Measurements from ENCODE around the gene ALOX5AP. TPM values are rescaled to one million over a fixed set of nuclear protein-coding genes. Genes with fewer than 3 reads are reported as not detected.

Gene ALOX5AP
- polyA plus RNA-seq, 3 donors, result 84.4 to 269 (median 220) TPM

- Mint-ChIP-seq H3K9me3 (peaks cover 0 to 3% (median 0%) of the 10 kb centered on the region in 7 donors), H3K4me1 (peaks cover 86% of the 10 kb centered on the region), H3K4me3 (peak overlapping the region; percentile 82 to 92), H3K36me3 (peaks cover 20 to 36% of the 10 kb centered on the region in 2 donors), H3K27me3 (ENCODE audit: low read depth in 3 of 3) (peaks cover 12 to 16% (median 12%) of the 10 kb centered on the region in 3 donors), H3K27ac (peak overlapping the region; percentile 91 to 99 (median 97))
- no peaks in the 10 kb centered on the region for H3K9me3 ChIP-seq (replicated peaks in 1 of 2; ENCODE audit: control insufficient read depth in 1 of 2, insufficient read depth in 1 of 2, low read length in 2 of 2)
- peak overlapping the region; percentile 52 for H3K9ac ChIP-seq (ENCODE audit: insufficient read depth, low read length, poor library complexity, severe bottlenecking)
- H3K4me3 ChIP-seq (replicated peaks in 1 of 3; ENCODE audit: low read depth in 2 of 3, low read length in 3 of 3), result peak overlapping the region in 2 of 3 experiments; percentile 73 to 79
- peak overlapping the region; percentile 74 for H3K4me2 ChIP-seq (replicated peaks; ENCODE audit: extremely low read depth, low read length, poor library complexity, severe bottlenecking)
- no peak overlapping the region for H2AFZ ChIP-seq (ENCODE audit: insufficient read depth, low read depth, low read length, poor library complexity, severe bottlenecking)
- H3K36me3 ChIP-seq (replicated peaks in 1 of 2; ENCODE audit: control insufficient read depth in 1 of 2, insufficient read depth in 2 of 2, low read length in 2 of 2), result no peaks in the 10 kb centered on the region
- DNase-seq, result peak; percentile 87 to 91 (median 87)
- peak overlapping the region; percentile 26 to 85 for H3K27ac ChIP-seq (ENCODE audit: low read depth in 1 of 2, low read length in 2 of 2)
- peaks cover 68% of the 10 kb centered on the region for H3K79me2 ChIP-seq (ENCODE audit: insufficient read depth, low read length)
- peaks cover 83 to 99% of the 10 kb centered on the region in 2 donors for H3K4me1 ChIP-seq (ENCODE audit: control insufficient read depth in 1 of 2, insufficient read depth in 2 of 2, low read length in 2 of 2)
- peaks cover 0 to 4% of the 10 kb centered on the region in 2 donors for H3K27me3 ChIP-seq (ENCODE audit: control insufficient read depth in 2 of 2, insufficient read depth in 2 of 2, low read length in 2 of 2)
- intact Hi-C loops (cut with micrococcal nuclease), result loop anchor here (2.0 to 10.0 kb wide), 6 partner anchors 25 to 120 kb away; partner anchors contain the start of gene USPL1 (in 1 of the 2)
- WGBS (ENCODE audit: insufficient coverage), result 0% methylated on average over 1 of the region's 3 CpGs
- TF ChIP-seq CTCF (IDR thresholded peaks at IDR 0.05), result no peak
- H4K20me1 ChIP-seq (ENCODE audit: insufficient read depth, low read length), result no peaks in the 10 kb centered on the region
These were observed 2.4 kb downstream of the ALOX5AP start for GRCh38 chr13:30737511-30738337.

- Histone ChIP-seq H3K36me3 (replicated peaks in 1 of 2; ENCODE audit: control insufficient read depth in 1 of 2, insufficient read depth in 2 of 2, low read length in 2 of 2) (no peaks in the 10 kb centered on the region), H2AFZ (ENCODE audit: insufficient read depth, low read depth, low read length, poor library complexity, severe bottlenecking) (no peak overlapping the region), H3K4me3 (replicated peaks in 1 of 3; ENCODE audit: low read depth in 2 of 3, low read length in 3 of 3) (peak overlapping the region in 1 of 3 experiments; percentile 73), H3K79me2 (ENCODE audit: insufficient read depth, low read length) (peaks cover 74% of the 10 kb centered on the region), H3K9ac (ENCODE audit: insufficient read depth, low read length, poor library complexity, severe bottlenecking) (peak overlapping the region; percentile 52), H3K27ac (ENCODE audit: low read depth in 1 of 2, low read length in 2 of 2) (peak overlapping the region; percentile 26 to 85), H3K9me3 (replicated peaks in 1 of 2; ENCODE audit: control insufficient read depth in 1 of 2, insufficient read depth in 1 of 2, low read length in 2 of 2) (no peaks in the 10 kb centered on the region), H3K4me1 (ENCODE audit: control insufficient read depth in 1 of 2, insufficient read depth in 2 of 2, low read length in 2 of 2) (peaks cover 87 to 99% of the 10 kb centered on the region in 2 donors), H3K27me3 (ENCODE audit: control insufficient read depth in 2 of 2, insufficient read depth in 2 of 2, low read length in 2 of 2) (no peaks in the 10 kb centered on the region), H3K4me2 (replicated peaks; ENCODE audit: extremely low read depth, low read length, poor library complexity, severe bottlenecking) (peak overlapping the region; percentile 74), H4K20me1 (ENCODE audit: insufficient read depth, low read length) (no peaks in the 10 kb centered on the region)
- TF ChIP-seq CTCF (IDR thresholded peaks at IDR 0.05), result no peak
- peaks cover 0 to 3% (median 0%) of the 10 kb centered on the region in 7 donors for H3K9me3 Mint-ChIP-seq
- peak in 1 of 3 donors; percentile 49 for DNase-seq
- H3K27ac Mint-ChIP-seq, result peak overlapping the region; percentile 91 to 99 (median 98)
- WGBS (ENCODE audit: insufficient coverage), result 44% methylated on average over 3 of the region's 9 CpGs
- intact Hi-C loops (cut with micrococcal nuclease), result loop anchor here (2.0 to 10.0 kb wide), 6 partner anchors 26 to 121 kb away; partner anchors contain the start of gene USPL1 (in 1 of the 2)
- H3K36me3 Mint-ChIP-seq, result peaks cover 30 to 43% of the 10 kb centered on the region in 2 donors
- H3K4me1 Mint-ChIP-seq, result peaks cover 89% of the 10 kb centered on the region
- H3K27me3 Mint-ChIP-seq (ENCODE audit: low read depth in 3 of 3), result peaks cover 10 to 15% (median 13%) of the 10 kb centered on the region in 3 donors
- peak overlapping the region; percentile 86 to 92 for H3K4me3 Mint-ChIP-seq
These were observed 3.3 kb downstream of the ALOX5AP start for GRCh38 chr13:30738526-30739236.
